Placental epithelial cell (primary cell): ENCODE measurements around the gene NPFFR1. TPM values are rescaled to one million over a fixed set of nuclear protein-coding genes. Genes with fewer than 3 reads are reported as not detected.

Experiments
- small RNA-seq: library from RNA; depleted of rRNA; stranded (forward); fragments of <200 nt; gene quantifications from one replicate; pipeline ENCODE3, GENCODE V24; 2012
- total RNA-seq: library from RNA; depleted of rRNA; stranded (reverse); fragments of >200 nt; gene quantifications from 2 replicates; pipeline ENCODE4 v1.2.3, GENCODE V29; 2012

NPFFR1 gene
- not detected in 2 replicates for total RNA-seq

DNA sequence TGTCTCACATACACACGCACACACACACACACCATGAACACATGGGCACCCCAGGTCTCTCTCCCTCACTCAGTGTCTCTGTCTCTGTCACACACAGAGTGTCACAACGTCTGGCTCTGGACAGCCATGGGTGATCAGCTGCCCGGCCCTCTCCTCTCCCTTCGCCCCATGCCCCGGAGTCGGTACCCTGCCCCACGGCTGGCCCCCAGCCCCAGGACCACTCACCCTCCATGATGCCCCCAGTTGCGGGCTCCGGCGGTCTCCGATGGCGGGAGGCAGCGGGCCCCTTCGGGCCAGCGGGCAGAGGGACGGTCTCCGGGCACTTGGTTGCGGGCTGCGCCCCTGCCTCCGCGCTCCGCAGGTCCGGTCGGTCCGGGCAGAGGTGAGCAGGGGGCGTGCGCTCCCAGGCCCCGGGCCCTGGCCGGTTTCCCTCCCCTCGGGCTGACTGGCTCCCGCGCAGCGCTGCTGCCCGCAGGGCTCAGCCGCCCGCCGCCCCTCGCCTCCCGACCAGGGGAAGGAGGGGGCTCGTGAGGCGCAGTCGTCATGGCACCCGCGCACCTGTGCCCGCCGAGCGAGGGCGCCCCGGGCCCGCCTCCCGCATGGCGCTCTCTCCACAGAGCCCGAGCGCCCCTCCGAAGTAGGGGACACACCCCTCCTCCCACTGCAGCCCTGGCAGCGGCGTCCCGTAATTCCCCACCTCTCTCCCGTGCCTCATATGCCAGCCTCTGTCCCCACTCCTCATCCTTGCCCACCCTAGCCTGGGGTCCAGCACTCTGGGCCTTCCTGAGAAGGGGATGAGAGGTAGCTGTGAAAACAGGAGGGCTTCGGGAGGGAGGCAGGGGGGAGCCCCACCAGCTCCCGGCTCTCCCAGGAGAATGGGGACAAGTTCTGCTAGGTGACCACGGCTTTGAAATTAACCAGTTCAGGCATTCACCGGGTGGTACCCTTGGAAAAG, at the start of gene NPFFR1:
TSS of gene NPFFR1 (minus strand) at position 560 of the 955 bp plus-strand sequence. CDS start at position 232, 328 bp downstream.

GRCh38 chr10:70233109-70233938, 50.5 kb downstream of the NPFFR1 start, which contains the start of gene PPA1:
Gene PPA1 (minus strand): TSS chr10:70233429. CDS start chr10:70233327, 102 bp downstream.

Small RNAs within 50 kb of the gene (small RNA-seq; reads per million reads assigned to genes)
- not detected for gene RPS25P9

Other genes with a start within 250 kb of the NPFFR1 start
- gene MACROH2A2, start 231.2 kb downstream of the NPFFR1 start, total RNA-seq, result 16.9 and 20.4 TPM in 2 replicates
- gene AIFM2, start 151.2 kb downstream of the NPFFR1 start, total RNA-seq, result 1.3 and 2.0 TPM in 2 replicates
- 15.9 and 16.5 TPM in 2 replicates for gene TYSND1, start 137.3 kb downstream of the NPFFR1 start, total RNA-seq
- 146 and 204 TPM in 2 replicates for gene SAR1A, start 113.5 kb downstream of the NPFFR1 start, total RNA-seq
- gene PPA1, start 50.6 kb downstream of the NPFFR1 start, total RNA-seq, result 82.8 and 172 TPM in 2 replicates
- 2.0 and 6.4 TPM in 2 replicates for gene LRRC20, start 98.6 kb upstream of the NPFFR1 start, total RNA-seq
- gene EIF4EBP2, start 120.1 kb upstream of the NPFFR1 start, total RNA-seq, result 49.5 and 64.6 TPM in 2 replicates
- 0.43 TPM in 1 of 2 replicates, not detected in the other for gene NODAL, start 157.7 kb upstream of the NPFFR1 start, total RNA-seq
- not detected in 2 replicates for gene PALD1, start 194.8 kb upstream of the NPFFR1 start, total RNA-seq